Motor neuron (in vitro differentiated cells): Measurements from ENCODE around the gene OR51G2. TPM values are rescaled to one million over a fixed set of nuclear protein-coding genes. Genes with fewer than 3 reads are reported as not detected.

ENCODE experiments used
- ATAC-seq, 8 experiments: fragments of 200-7000 bp; cut with Tn5 transposase; replicated peaks in 6 of 8; 2 replicates each; pipeline ENCODE4 v1.8.0; 2021; ENCODE audit warnings: mild to moderate bottlenecking in 8 of 8, moderate library complexity in 8 of 8
- H3K27ac ChIP-seq, 2 donors: fragments of 250-450 bp; sonication (Bioruptor Pico); 2 replicates each; pipeline ENCODE4 v1.9.0; 2021; ENCODE audit warnings: antibody characterized with exemption in 2 of 2, mild to moderate bottlenecking in 2 of 2, moderate library complexity in 1 of 2
- H3K4me1 ChIP-seq, 2 donors: fragments of 250-450 bp; sonication (Bioruptor Pico); replicated peaks in 1 of 2; 2 replicates each; pipeline ENCODE4 v1.6.1; 2021; ENCODE audit warnings: antibody characterized with exemption in 2 of 2, mild to moderate bottlenecking in 2 of 2, moderate library complexity in 1 of 2
- H3K4me3 ChIP-seq, 5 donors: fragments of 250-450 bp; sonication (Bioruptor Pico); 2 replicates each; pipeline ENCODE4 v1.9.0; 2021; ENCODE audit warnings: antibody characterized with exemption in 5 of 5, mild to moderate bottlenecking in 5 of 5, moderate library complexity in 4 of 5
- WGBS, 10 experiments: fragments of 450-650 bp; shearing (Covaris generic); methylation state at CpG; one replicate each; pipeline ENCODE4 v1.0.0; 2022; 5-methylcytosine and 5-hydroxymethylcytosine counted together
- in situ Hi-C, 9 experiments: fragments of 400-800 bp; cut with MboI; loops; one replicate each; pipeline ENCODE4 v1.15.0; 2021; ENCODE audit warnings: low sequenced_read_pairs in 9 of 9, low pct_unique_long_range_greater_than_20kb in 2 of 9; ENCODE audit not compliant: unreplicated experiment in 9 of 9
- total RNA-seq, 8 experiments: library from RNA; unstranded; fragments of 300-600 nt; gene quantifications; 2 replicates each; pipeline versions ENCODE4 v1.2.3 to v1.2.4, GENCODE V29; 2022

Gene OR51G2
- total RNA-seq, 8 experiments from 2014 or later = 0.29 to 1.9 (median 0.51) TPM; not detected in 3

- Histone ChIP-seq H3K4me3 (no peak overlapping the region), H3K27ac (no peak overlapping the region), H3K4me1 (no peaks in the 10 kb centered on the region)
- in situ Hi-C loops = no loop called here
- WGBS, 10 experiments = 75 to 100% (median 100%) methylated on average over 1 of the region's 1 CpG; no CpG with 5 or more reads in 5 of the 10 experiments
- ATAC-seq = peak in 2 of 8 experiments; percentile 50 to 58
These were observed 27.0 kb downstream of the OR51G2 start for GRCh38 chr11:4891996-4892640.

GRCh38 chr11:4890279-4890678, 28.9 kb downstream of the OR51G2 start:
- Histone ChIP-seq H3K27ac (no peak overlapping the region), H3K4me1 (no peaks in the 10 kb centered on the region), H3K4me3 (no peak overlapping the region)
- in situ Hi-C loops = no loop called here
- no peak for ATAC-seq
- 40 to 100% (median 80%) methylated on average over 1 to 2 of the region's 2 CpGs; no CpG with 5 or more reads in 1 of the 10 experiments for WGBS, 10 experiments

- H3K4me1 ChIP-seq = no peaks in the 10 kb centered on the region
- no peak for ATAC-seq
- in situ Hi-C loops = no loop called here
- H3K4me3 ChIP-seq = no peak overlapping the region
- 0% methylated on average over 1 of the region's 1 CpG; no CpG with 5 or more reads in 1 of the 10 experiments for WGBS, 10 experiments
- H3K27ac ChIP-seq = no peak overlapping the region
These were observed 31.6 kb downstream of the OR51G2 start for GRCh38 chr11:4887591-4887990.

- Histone ChIP-seq H3K27ac (no peak overlapping the region), H3K4me1 (no peaks in the 10 kb centered on the region), H3K4me3 (no peak overlapping the region)
- no peak for ATAC-seq
- WGBS, 10 experiments = 32 to 100% (median 72%) methylated on average over 1 to 3 of the region's 3 CpGs
- in situ Hi-C loops = no loop called here
These were observed 33.0 kb downstream of the OR51G2 start for GRCh38 chr11:4886186-4886585.

DNA sequence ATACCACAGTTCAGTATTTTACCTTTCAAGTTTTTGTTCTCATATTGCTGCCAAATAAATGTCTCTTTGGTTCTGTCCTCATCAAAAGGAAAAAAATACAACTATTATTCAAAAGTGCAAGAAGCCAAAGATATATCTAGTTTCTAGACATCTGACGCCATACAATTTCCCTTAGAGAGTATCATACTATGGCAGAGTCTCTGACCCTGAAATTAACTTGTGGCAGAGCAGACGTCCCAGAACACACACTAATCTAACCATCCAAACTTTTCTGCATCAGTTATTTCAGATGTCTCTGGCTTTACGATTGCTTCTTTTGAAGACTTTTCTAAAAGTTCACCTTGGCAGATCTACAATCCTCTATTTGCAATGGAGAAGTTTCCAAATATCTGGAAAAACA, 34.8 kb downstream of the OR51G2 start:
- H3K27ac ChIP-seq = no peak overlapping the region
- no peak overlapping the region for H3K4me3 ChIP-seq
- 20 to 100% (median 60%) methylated on average over 1 to 3 of the region's 3 CpGs for WGBS, 10 experiments
- no peak for ATAC-seq
- no peaks in the 10 kb centered on the region for H3K4me1 ChIP-seq
- in situ Hi-C loops = no loop called here

GRCh38 chr11:4882543-4882942, 36.6 kb downstream of the OR51G2 start:
- no peak for ATAC-seq
- Histone ChIP-seq H3K4me3 (no peak overlapping the region), H3K27ac (no peak overlapping the region), H3K4me1 (no peaks in the 10 kb centered on the region)
- 21 to 92% (median 81%) methylated on average over 1 to 5 of the region's 5 CpGs; no CpG with 5 or more reads in 2 of the 10 experiments for WGBS, 10 experiments
- in situ Hi-C loops = no loop called here

DNA sequence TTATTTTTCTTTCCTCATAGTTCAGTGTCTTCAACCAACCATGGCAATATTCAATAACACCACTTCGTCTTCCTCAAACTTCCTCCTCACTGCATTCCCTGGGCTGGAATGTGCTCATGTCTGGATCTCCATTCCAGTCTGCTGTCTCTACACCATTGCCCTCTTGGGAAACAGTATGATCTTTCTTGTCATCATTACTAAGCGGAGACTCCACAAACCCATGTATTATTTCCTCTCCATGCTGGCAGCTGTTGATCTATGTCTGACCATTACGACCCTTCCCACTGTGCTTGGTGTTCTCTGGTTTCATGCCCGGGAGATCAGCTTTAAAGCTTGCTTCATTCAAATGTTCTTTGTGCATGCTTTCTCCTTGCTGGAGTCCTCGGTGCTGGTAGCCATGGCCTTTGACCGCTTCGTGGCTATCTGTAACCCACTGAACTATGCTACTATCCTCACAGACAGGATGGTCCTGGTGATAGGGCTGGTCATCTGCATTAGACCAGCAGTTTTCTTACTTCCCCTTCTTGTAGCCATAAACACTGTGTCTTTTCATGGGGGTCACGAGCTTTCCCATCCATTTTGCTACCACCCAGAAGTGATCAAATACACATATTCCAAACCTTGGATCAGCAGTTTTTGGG, 37.2 kb downstream of the OR51G2 start, which contains the start of gene OR51T1:
TSS of gene OR51T1 (plus strand) at position 41 of the 641 bp plus-strand sequence. CDS start at position 41, 0 bp downstream.
- no peak within 1 kb of the TSS for H3K27ac ChIP-seq
- no peaks in the 10 kb centered on the region for H3K4me1 ChIP-seq
- ATAC-seq = peak in 1 of 8 experiments; percentile 42
- in situ Hi-C loops = no loop called here
- no peak within 1 kb of the TSS for H3K4me3 ChIP-seq
- WGBS, 10 experiments = 24 to 100% (median 71%) methylated on average over 1 to 7 of the region's 8 CpGs

GRCh38 chr11:4881188-4881587, 38.0 kb downstream of the OR51G2 start:
- in situ Hi-C loops = no loop called here
- Histone ChIP-seq H3K27ac (no peak overlapping the region), H3K4me3 (no peak overlapping the region), H3K4me1 (no peaks in the 10 kb centered on the region)
- WGBS, 10 experiments = 5 to 97% (median 69%) methylated on average over 1 to 4 of the region's 4 CpGs; no CpG with 5 or more reads in 1 of the 10 experiments
- no peak for ATAC-seq

- Histone ChIP-seq H3K4me1 (no peaks in the 10 kb centered on the region), H3K27ac (no peak overlapping the region), H3K4me3 (no peak overlapping the region)
- ATAC-seq = no peak
- 0 to 100% (median 25%) methylated on average over 1 of the region's 1 CpG; no CpG with 5 or more reads in 2 of the 10 experiments for WGBS, 10 experiments
- in situ Hi-C loops = no loop called here
These were observed 53.3 kb downstream of the OR51G2 start for GRCh38 chr11:4865855-4866254.

- ATAC-seq = peak in 5 of 8 experiments; percentile 26 to 83 (median 54)
- Histone ChIP-seq H3K27ac (no peak overlapping the region), H3K4me3 (no peak overlapping the region), H3K4me1 (no peaks in the 10 kb centered on the region)
- in situ Hi-C loops = no loop called here
- 5 to 83% (median 73%) methylated on average over 1 to 4 of the region's 4 CpGs; no CpG with 5 or more reads in 1 of the 10 experiments for WGBS, 10 experiments
These were observed 55.3 kb downstream of the OR51G2 start for GRCh38 chr11:4863876-4864275.

Other genes with a start within 250 kb of the OR51G2 start
- gene OR51E2, start 221.5 kb downstream of the OR51G2 start, total RNA-seq = 10 to 100 TPM in 1 of 8 experiments, 1 to 10 TPM in 2, under 1 TPM in 2, not detected in 3; 0.36 to 25.3 (median 1.3) TPM
- under 1 TPM in 1 of 8 experiments, not detected in 7; 0.38 TPM for gene MMP26, start 214.6 kb downstream of the OR51G2 start, total RNA-seq
- 1 to 10 TPM in 2 of 8 experiments, under 1 TPM in 1, not detected in 5; 0.61 to 1.7 (median 1.1) TPM for gene OR51F1, start 149.4 kb downstream of the OR51G2 start, total RNA-seq
- gene OR52R1, start 115.0 kb downstream of the OR51G2 start, total RNA-seq = 1 to 10 TPM in 1 of 8 experiments, under 1 TPM in 3, not detected in 4; 0.23 to 1.5 (median 0.73) TPM
- gene OR51F2, start 98.0 kb downstream of the OR51G2 start, total RNA-seq = 1 to 10 TPM in 3 of 8 experiments, under 1 TPM in 2, not detected in 3; 0.21 to 2.2 (median 1.2) TPM
- gene OR51S1, start 70.1 kb downstream of the OR51G2 start, total RNA-seq = under 1 TPM in 5 of 8 experiments, not detected in 3; 0.17 to 0.99 (median 0.31) TPM
- 1 to 10 TPM in 2 of 8 experiments, under 1 TPM in 1, not detected in 5; 0.31 to 1.3 (median 1.0) TPM for gene OR51T1, start 37.5 kb downstream of the OR51G2 start, total RNA-seq
- gene OR51A7, start 15.6 kb downstream of the OR51G2 start, total RNA-seq = under 1 TPM in 4 of 8 experiments, not detected in 4; 0.25 to 0.67 (median 0.55) TPM
- gene OR51G1, start 5.0 kb upstream of the OR51G2 start, total RNA-seq = 1 to 10 TPM in 2 of 8 experiments, under 1 TPM in 2, not detected in 4; 0.21 to 1.9 (median 0.89) TPM
- 1 to 10 TPM in 1 of 8 experiments, under 1 TPM in 3, not detected in 4; 0.28 to 1.5 (median 0.72) TPM for gene OR51A4, start 28.3 kb upstream of the OR51G2 start, total RNA-seq
- under 1 TPM in 3 of 8 experiments, not detected in 5; 0.33 to 0.37 (median 0.36) TPM for gene OR51A2, start 36.4 kb upstream of the OR51G2 start, total RNA-seq
- gene OR51L1, start 75.5 kb upstream of the OR51G2 start, total RNA-seq = 1 to 10 TPM in 1 of 8 experiments, under 1 TPM in 5, not detected in 2; 0.08 to 1.2 (median 0.22) TPM
- 1 to 10 TPM in 1 of 8 experiments, not detected in 7; 3.1 TPM for gene OR52J3, start 127.2 kb upstream of the OR51G2 start, total RNA-seq
- gene OR52E2, start 140.3 kb upstream of the OR51G2 start, total RNA-seq = 1 to 10 TPM in 1 of 8 experiments, under 1 TPM in 2, not detected in 5; 0.43 to 2.3 (median 0.45) TPM
- gene OR52E1, start 150.2 kb upstream of the OR51G2 start, total RNA-seq = 1 to 10 TPM in 1 of 8 experiments, under 1 TPM in 1, not detected in 6; 0.52 to 2.6 TPM
- gene OR52A5, start 219.0 kb upstream of the OR51G2 start, total RNA-seq = 1 to 10 TPM in 1 of 8 experiments, under 1 TPM in 5, not detected in 2; 0.04 to 1.6 (median 0.18) TPM
- under 1 TPM in 7 of 8 experiments, not detected in 1; under 0.01 to 0.56 (median 0.05) TPM for gene OR52A1, start 235.4 kb upstream of the OR51G2 start, total RNA-seq